HEK293 (cell line): ENCODE data around the gene MLLT3.

Experiments
- GFI1B ChIP-seq: fragments of 450-650 bp; formaldehyde crosslinking; IDR thresholded peaks from 2 replicates; pipeline ENCODE4 v1.5.1; 2016; ENCODE audit warnings: missing biosample characterization, missing genetic modification characterization
- GLI4 ChIP-seq: fragments of 450-650 bp; formaldehyde crosslinking; IDR thresholded peaks from 2 replicates; pipeline ENCODE4 v1.5.1; 2016; ENCODE audit warnings: missing biosample characterization, missing genetic modification characterization
- KLF7 ChIP-seq: fragments of 450-650 bp; formaldehyde crosslinking; IDR thresholded peaks from 2 replicates; pipeline ENCODE4 v1.5.1; 2016; ENCODE audit warnings: missing biosample characterization, missing genetic modification characterization, borderline replicate concordance
- MEIS1 ChIP-seq: sonication (generic); formaldehyde crosslinking; IDR thresholded peaks from 2 replicates; pipeline ENCODE4 v1.8.1; 2022; ENCODE audit warnings: missing genetic modification reagents, mild to moderate bottlenecking, borderline replicate concordance
- SETDB1 ChIP-seq: IDR thresholded peaks from one replicate; pipeline ENCODE4 v1.6.1; 2017; ENCODE audit warnings: mild to moderate bottlenecking, low read length, moderate library complexity, mixed read lengths; ENCODE audit not compliant: insufficient read length
- ZBTB1 ChIP-seq: fragments of 450-650 bp; formaldehyde crosslinking; IDR thresholded peaks from 2 replicates; pipeline ENCODE4 v1.5.1; 2016; ENCODE audit warnings: missing biosample characterization, missing genetic modification characterization
- ZBTB7A ChIP-seq: fragments of 450-650 bp; formaldehyde crosslinking; IDR thresholded peaks from 2 replicates; pipeline ENCODE4 v1.5.1; 2016; ENCODE audit warnings: low read depth, missing biosample characterization, missing genetic modification characterization
- ZBTB8A ChIP-seq: fragments of 450-650 bp; formaldehyde crosslinking; IDR thresholded peaks from 2 replicates; pipeline ENCODE4 v1.5.1; 2016; ENCODE audit warnings: missing biosample characterization, missing genetic modification characterization
- ZEB2 ChIP-seq: fragments of 450-650 bp; formaldehyde crosslinking; IDR thresholded peaks from 2 replicates; pipeline ENCODE4 v1.5.1; 2016; ENCODE audit warnings: missing biosample characterization, missing genetic modification characterization
- ZFHX2 ChIP-seq: fragments of 450-650 bp; formaldehyde crosslinking; conservative IDR thresholded peaks from 2 replicates; pipeline ENCODE4 v1.5.1; 2016; ENCODE audit warnings: missing biosample characterization, missing genetic modification characterization
- ZIC2 ChIP-seq: fragments of 450-650 bp; formaldehyde crosslinking; IDR thresholded peaks from 2 replicates; pipeline ENCODE4 v1.5.1; 2016; ENCODE audit warnings: missing biosample characterization, missing genetic modification characterization
- ZNF169 ChIP-seq: fragments of 450-650 bp; formaldehyde crosslinking; IDR thresholded peaks from 2 replicates; pipeline ENCODE4 v1.5.1; 2016; ENCODE audit warnings: missing biosample characterization, missing genetic modification characterization
- ZNF184 ChIP-seq: fragments of 450-650 bp; IDR thresholded peaks from 2 replicates; pipeline ENCODE4 v1.5.1; 2018; ENCODE audit warnings: missing biosample characterization, mild to moderate bottlenecking, missing genetic modification characterization
- ZNF221 ChIP-seq: fragments of 450-650 bp; formaldehyde crosslinking; IDR thresholded peaks from 2 replicates; pipeline ENCODE4 v1.5.1; 2017; ENCODE audit warnings: missing biosample characterization, missing genetic modification characterization, borderline replicate concordance
- ZNF404 ChIP-seq: fragments of 450-650 bp; formaldehyde crosslinking; IDR thresholded peaks from 2 replicates; pipeline ENCODE4 v1.5.1; 2017; ENCODE audit warnings: missing biosample characterization, missing genetic modification characterization
- ZNF48 ChIP-seq: fragments of 450-650 bp; formaldehyde crosslinking; IDR thresholded peaks from 2 replicates; pipeline ENCODE4 v1.5.1; 2016; ENCODE audit warnings: missing biosample characterization, missing genetic modification characterization
- ZNF514 ChIP-seq: fragments of 450-650 bp; formaldehyde crosslinking; IDR thresholded peaks from 2 replicates; pipeline ENCODE4 v1.5.1; 2016; ENCODE audit warnings: missing biosample characterization, missing genetic modification characterization
- ZNF558 ChIP-seq: fragments of 450-650 bp; formaldehyde crosslinking; IDR thresholded peaks from 2 replicates; pipeline ENCODE4 v1.5.1; 2016; ENCODE audit warnings: missing biosample characterization, missing genetic modification characterization
- ZNF677 ChIP-seq: fragments of 450-650 bp; IDR thresholded peaks from 2 replicates; pipeline ENCODE4 v1.5.0; 2018; ENCODE audit warnings: missing biosample characterization, mild to moderate bottlenecking, missing genetic modification characterization, moderate library complexity
- ZNF701 ChIP-seq: fragments of 450-650 bp; formaldehyde crosslinking; IDR thresholded peaks from 2 replicates; pipeline ENCODE4 v1.5.1; 2016; ENCODE audit warnings: missing biosample characterization, missing genetic modification characterization
- ZNF837 ChIP-seq: fragments of 450-650 bp; formaldehyde crosslinking; IDR thresholded peaks from 2 replicates; pipeline ENCODE4 v1.5.1; 2016; ENCODE audit warnings: missing biosample characterization, missing genetic modification characterization
- TF ChIP-seq, protein P1 (sequence below): fragments of 450-650 bp; formaldehyde crosslinking; IDR thresholded peaks from 2 replicates; pipeline ENCODE4 v1.5.1; 2016; ENCODE audit warnings: missing biosample characterization, missing genetic modification characterization
- TF ChIP-seq, protein P2 (sequence below): sonication (generic); formaldehyde crosslinking; IDR thresholded peaks from 2 replicates; pipeline ENCODE4 v1.8.1; 2022; ENCODE audit warnings: mild to moderate bottlenecking, moderate library complexity, missing genetic modification reagents
- TF ChIP-seq, protein P3 (sequence below): fragments of 450-650 bp; formaldehyde crosslinking; IDR thresholded peaks from 2 replicates; pipeline ENCODE4 v1.5.1; 2016; ENCODE audit warnings: missing biosample characterization, missing genetic modification characterization
- TF ChIP-seq, protein P4 (sequence below): fragments of 450-650 bp; formaldehyde crosslinking; IDR thresholded peaks from 2 replicates; pipeline ENCODE4 v1.5.0; 2017; ENCODE audit warnings: missing biosample characterization, missing genetic modification characterization, borderline replicate concordance
- TF ChIP-seq, protein P5 (sequence below): fragments of 450-650 bp; formaldehyde crosslinking; IDR thresholded peaks from 2 replicates; pipeline ENCODE4 v1.5.1; 2016; ENCODE audit warnings: missing biosample characterization, missing genetic modification characterization, borderline replicate concordance
- TF ChIP-seq, protein P6 (sequence below): fragments of 450-650 bp; formaldehyde crosslinking; IDR thresholded peaks from 2 replicates; pipeline ENCODE4 v1.5.1; 2017; ENCODE audit warnings: missing biosample characterization, missing genetic modification characterization

The MLLT3 gene

DNA sequence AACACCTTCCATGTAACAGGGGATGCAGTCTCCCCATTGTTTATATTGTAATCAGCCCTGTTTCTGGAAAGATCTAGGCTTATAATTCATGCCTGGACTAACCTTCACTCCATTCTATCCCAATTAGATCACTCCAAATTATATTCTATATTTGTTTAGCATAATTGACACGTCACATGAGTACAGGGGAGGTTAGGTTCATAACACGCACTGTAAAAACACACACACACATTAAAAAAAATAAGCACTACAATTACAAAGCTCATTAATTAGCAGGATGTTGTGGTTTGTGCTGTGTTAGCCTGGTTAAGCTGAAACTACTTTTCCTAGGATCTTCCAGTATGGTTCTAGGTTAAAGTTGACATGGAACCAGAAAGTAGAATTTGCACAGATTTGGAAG is 126.0 kb downstream of the MLLT3 start (continued):
- TF ChIP-seq, protein P1, sequence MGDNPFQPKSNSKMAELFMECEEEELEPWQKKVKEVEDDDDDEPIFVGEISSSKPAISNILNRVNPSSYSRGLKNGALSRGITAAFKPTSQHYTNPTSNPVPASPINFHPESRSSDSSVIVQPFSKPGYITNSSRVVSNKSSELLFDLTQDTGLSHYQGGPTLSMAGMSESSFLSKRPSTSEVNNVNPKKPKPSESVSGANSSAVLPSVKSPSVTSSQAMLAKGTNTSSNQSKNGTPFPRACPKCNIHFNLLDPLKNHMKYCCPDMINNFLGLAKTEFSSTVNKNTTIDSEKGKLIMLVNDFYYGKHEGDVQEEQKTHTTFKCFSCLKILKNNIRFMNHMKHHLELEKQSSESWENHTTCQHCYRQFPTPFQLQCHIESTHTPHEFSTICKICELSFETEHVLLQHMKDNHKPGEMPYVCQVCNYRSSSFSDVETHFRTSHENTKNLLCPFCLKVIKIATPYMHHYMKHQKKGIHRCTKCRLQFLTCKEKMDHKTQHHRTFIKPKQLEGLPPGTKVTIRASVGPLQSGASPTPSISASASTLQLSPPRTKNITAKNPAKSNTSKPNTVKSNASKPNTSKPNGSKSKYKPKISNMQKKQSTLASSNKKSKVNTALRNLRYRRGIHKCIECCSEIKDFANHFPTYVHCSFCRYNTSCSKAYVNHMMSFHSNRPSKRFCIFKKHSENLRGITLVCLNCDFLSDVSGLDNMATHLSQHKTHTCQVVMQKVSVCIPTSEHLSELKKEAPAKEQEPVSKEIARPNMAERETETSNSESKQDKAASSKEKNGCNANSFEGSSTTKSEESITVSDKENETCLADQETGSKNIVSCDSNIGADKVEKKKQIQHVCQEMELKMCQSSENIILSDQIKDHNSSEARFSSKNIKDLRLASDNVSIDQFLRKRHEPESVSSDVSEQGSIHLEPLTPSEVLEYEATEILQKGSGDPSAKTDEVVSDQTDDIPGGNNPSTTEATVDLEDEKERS (tag by site-specific recombination), result no peak
- TF ChIP-seq, protein P2, sequence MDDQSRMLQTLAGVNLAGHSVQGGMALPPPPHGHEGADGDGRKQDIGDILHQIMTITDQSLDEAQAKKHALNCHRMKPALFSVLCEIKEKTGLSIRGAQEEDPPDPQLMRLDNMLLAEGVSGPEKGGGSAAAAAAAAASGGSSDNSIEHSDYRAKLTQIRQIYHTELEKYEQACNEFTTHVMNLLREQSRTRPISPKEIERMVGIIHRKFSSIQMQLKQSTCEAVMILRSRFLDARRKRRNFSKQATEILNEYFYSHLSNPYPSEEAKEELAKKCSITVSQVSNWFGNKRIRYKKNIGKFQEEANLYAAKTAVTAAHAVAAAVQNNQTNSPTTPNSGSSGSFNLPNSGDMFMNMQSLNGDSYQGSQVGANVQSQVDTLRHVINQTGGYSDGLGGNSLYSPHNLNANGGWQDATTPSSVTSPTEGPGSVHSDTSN, result no peak
- peak; percentile 22; the same call in 1 of the 2 replicates for TF ChIP-seq ZBTB8A (tag by site-specific recombination)
- TF ChIP-seq ZNF701 (tag by site-specific recombination), result no peak
- TF ChIP-seq GFI1B (tag by site-specific recombination), result no peak
- TF ChIP-seq ZNF837 (tag by site-specific recombination), result no peak
- TF ChIP-seq ZNF514 (tag by site-specific recombination), result no peak
- no peak for TF ChIP-seq SETDB1
- TF ChIP-seq ZEB2 (tag by site-specific recombination), result 0 out of 2 replicates have a peak, but pooled peaks have one; percentile 33
- TF ChIP-seq KLF7 (tag by site-specific recombination), result no peak
- TF ChIP-seq ZNF48 (tag by site-specific recombination), result no peak
- TF ChIP-seq, protein P3, sequence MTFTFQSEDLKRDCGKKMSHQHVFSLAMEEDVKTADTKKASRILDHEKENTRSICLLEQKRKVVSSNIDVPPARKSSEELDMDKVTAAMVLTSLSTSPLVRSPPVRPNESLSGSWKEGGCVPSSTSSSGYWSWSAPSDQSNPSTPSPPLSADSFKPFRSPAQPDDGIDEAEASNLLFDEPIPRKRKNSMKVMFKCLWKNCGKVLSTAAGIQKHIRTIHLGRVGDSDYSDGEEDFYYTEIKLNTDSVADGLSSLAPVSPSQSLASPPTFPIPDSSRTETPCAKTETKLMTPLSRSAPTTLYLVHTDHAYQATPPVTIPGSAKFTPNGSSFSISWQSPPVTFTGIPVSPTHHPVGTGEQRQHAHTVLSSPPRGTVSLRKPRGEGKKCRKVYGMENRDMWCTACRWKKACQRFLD (tag by site-specific recombination), result no peak
- TF ChIP-seq ZNF169 (tag by site-specific recombination), result no peak
- TF ChIP-seq, protein P4, sequence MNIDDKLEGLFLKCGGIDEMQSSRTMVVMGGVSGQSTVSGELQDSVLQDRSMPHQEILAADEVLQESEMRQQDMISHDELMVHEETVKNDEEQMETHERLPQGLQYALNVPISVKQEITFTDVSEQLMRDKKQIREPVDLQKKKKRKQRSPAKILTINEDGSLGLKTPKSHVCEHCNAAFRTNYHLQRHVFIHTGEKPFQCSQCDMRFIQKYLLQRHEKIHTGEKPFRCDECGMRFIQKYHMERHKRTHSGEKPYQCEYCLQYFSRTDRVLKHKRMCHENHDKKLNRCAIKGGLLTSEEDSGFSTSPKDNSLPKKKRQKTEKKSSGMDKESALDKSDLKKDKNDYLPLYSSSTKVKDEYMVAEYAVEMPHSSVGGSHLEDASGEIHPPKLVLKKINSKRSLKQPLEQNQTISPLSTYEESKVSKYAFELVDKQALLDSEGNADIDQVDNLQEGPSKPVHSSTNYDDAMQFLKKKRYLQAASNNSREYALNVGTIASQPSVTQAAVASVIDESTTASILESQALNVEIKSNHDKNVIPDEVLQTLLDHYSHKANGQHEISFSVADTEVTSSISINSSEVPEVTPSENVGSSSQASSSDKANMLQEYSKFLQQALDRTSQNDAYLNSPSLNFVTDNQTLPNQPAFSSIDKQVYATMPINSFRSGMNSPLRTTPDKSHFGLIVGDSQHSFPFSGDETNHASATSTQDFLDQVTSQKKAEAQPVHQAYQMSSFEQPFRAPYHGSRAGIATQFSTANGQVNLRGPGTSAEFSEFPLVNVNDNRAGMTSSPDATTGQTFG (tag by site-specific recombination), result no peak
- no peak for TF ChIP-seq MEIS1 (CRISPR knock-in tag)
- no peak for TF ChIP-seq ZNF221 (tag by site-specific recombination)
- TF ChIP-seq, protein P5, sequence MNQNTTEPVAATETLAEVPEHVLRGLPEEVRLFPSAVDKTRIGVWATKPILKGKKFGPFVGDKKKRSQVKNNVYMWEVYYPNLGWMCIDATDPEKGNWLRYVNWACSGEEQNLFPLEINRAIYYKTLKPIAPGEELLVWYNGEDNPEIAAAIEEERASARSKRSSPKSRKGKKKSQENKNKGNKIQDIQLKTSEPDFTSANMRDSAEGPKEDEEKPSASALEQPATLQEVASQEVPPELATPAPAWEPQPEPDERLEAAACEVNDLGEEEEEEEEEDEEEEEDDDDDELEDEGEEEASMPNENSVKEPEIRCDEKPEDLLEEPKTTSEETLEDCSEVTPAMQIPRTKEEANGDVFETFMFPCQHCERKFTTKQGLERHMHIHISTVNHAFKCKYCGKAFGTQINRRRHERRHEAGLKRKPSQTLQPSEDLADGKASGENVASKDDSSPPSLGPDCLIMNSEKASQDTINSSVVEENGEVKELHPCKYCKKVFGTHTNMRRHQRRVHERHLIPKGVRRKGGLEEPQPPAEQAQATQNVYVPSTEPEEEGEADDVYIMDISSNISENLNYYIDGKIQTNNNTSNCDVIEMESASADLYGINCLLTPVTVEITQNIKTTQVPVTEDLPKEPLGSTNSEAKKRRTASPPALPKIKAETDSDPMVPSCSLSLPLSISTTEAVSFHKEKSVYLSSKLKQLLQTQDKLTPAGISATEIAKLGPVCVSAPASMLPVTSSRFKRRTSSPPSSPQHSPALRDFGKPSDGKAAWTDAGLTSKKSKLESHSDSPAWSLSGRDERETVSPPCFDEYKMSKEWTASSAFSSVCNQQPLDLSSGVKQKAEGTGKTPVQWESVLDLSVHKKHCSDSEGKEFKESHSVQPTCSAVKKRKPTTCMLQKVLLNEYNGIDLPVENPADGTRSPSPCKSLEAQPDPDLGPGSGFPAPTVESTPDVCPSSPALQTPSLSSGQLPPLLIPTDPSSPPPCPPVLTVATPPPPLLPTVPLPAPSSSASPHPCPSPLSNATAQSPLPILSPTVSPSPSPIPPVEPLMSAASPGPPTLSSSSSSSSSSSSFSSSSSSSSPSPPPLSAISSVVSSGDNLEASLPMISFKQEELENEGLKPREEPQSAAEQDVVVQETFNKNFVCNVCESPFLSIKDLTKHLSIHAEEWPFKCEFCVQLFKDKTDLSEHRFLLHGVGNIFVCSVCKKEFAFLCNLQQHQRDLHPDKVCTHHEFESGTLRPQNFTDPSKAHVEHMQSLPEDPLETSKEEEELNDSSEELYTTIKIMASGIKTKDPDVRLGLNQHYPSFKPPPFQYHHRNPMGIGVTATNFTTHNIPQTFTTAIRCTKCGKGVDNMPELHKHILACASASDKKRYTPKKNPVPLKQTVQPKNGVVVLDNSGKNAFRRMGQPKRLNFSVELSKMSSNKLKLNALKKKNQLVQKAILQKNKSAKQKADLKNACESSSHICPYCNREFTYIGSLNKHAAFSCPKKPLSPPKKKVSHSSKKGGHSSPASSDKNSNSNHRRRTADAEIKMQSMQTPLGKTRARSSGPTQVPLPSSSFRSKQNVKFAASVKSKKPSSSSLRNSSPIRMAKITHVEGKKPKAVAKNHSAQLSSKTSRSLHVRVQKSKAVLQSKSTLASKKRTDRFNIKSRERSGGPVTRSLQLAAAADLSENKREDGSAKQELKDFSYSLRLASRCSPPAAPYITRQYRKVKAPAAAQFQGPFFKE (tag by site-specific recombination), result no peak
- no peak for TF ChIP-seq GLI4
- TF ChIP-seq ZNF184, result no peak
- no peak for TF ChIP-seq ZBTB7A (tag by site-specific recombination)
- TF ChIP-seq ZNF404 (tag by site-specific recombination), result no peak
- TF ChIP-seq ZIC2, result no peak
- TF ChIP-seq ZNF558 (tag by site-specific recombination), result no peak
- TF ChIP-seq ZNF677 (tag by site-specific recombination), result no peak
- TF ChIP-seq, protein P6, sequence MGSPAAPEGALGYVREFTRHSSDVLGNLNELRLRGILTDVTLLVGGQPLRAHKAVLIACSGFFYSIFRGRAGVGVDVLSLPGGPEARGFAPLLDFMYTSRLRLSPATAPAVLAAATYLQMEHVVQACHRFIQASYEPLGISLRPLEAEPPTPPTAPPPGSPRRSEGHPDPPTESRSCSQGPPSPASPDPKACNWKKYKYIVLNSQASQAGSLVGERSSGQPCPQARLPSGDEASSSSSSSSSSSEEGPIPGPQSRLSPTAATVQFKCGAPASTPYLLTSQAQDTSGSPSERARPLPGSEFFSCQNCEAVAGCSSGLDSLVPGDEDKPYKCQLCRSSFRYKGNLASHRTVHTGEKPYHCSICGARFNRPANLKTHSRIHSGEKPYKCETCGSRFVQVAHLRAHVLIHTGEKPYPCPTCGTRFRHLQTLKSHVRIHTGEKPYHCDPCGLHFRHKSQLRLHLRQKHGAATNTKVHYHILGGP (tag by site-specific recombination), result peak; percentile 63; the same call in 1 of the 2 replicates
- TF ChIP-seq ZBTB1 (tag by site-specific recombination), result 0 out of 2 replicates have a peak, but pooled peaks have one; percentile 40
- TF ChIP-seq ZFHX2 (tag by site-specific recombination), result no peak
